Measurements from ENCODE around the gene PPP6C. TPM values are rescaled to one million over a fixed set of nuclear protein-coding genes. Genes with fewer than 3 reads are reported as not detected.

The PPP6C gene
- total RNA-seq: 11.6 and 12.7 TPM in 2 replicates
- polyA plus RNA-seq: 37.1 and 47.9 TPM in 2 replicates
- 22.1 and 24.2 TPM in 2 replicates for polyA plus RNA-seq (2012)
- 3.4 and 7.2 TPM in 2 replicates for polyA minus RNA-seq (ENCODE audit: low replicate concordance)

DNA sequence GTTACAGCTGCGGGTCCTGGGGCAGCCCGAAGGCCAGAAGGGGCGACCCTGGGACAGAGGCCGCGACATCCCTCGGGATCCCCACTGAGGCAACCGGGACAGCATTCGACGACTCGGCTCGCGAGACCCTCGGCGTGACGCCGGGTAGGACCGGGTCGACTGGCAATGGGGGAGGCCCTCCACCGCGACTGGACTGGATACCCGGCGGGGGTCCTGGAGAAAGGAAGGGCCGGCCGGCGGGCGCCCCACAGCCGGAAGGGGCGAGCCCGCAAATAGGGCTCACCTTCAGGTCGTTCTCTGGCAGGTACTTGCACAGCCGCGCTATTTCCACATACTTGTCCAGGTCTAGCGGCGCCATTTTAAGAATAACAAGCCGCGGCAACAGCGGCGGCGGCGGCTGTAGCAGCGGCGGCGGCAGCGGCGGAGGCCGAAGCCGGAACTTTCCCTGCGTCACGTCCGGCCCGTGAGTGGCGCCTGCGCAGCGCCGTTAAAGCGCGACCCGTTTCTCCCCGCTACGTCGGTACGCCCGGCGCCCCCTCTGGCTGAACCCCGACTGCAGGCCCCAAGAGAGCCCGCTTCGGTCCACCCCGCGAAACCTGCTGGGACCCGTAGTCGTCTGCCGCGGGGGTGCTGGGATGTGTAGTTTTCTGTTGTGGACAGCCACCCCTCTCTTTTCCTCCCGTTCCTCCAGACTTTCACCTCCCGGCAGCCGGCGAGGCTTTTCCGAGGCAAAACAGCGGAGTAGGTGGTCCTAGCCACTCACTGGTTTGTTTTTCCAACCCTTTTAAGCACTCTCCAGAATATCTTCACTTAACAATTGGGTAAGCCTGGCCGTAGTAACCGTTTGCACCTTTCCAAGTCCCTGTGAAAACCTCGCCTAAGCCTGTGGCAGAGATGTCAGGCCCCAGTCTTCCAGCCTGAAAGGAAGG is at the start of gene PPP6C:
Gene PPP6C, minus strand, starts transcription at position 443 of the 929 bp plus-strand sequence. Its CDS starts 85 bp downstream, at position 358.
- H4K20me1 ChIP-seq (ENCODE audit: control insufficient read depth, extremely low read depth, insufficient read depth, low read length): no peaks in the 10 kb centered on the region
- peaks cover 47% of the 10 kb centered on the region for H3K79me2 ChIP-seq (ENCODE audit: control insufficient read depth, insufficient read depth, low read length)
- no peaks in the 10 kb centered on the region for H3K27me3 ChIP-seq (ENCODE audit: control insufficient read depth, insufficient read depth, low read length)
- peak within 1 kb of the TSS; percentile 88 for H3K4me2 ChIP-seq (ENCODE audit: extremely low read depth, insufficient read depth, low read length)
- H3K9ac ChIP-seq (ENCODE audit: insufficient read depth, low read length): peak within 1 kb of the TSS; percentile 93
- no peaks in the 10 kb centered on the region for H3K36me3 ChIP-seq (ENCODE audit: control insufficient read depth, insufficient read depth, low read length)
- peak within 1 kb of the TSS; percentile 85 for H2AFZ ChIP-seq (ENCODE audit: low read length)
- peak within 1 kb of the TSS; percentile 73 to 99 (median 84) for H3K4me3 ChIP-seq (replicated peaks in 1 of 4; ENCODE audit: control extremely low read depth in 1 of 4, insufficient read depth in 1 of 4, low read depth in 3 of 4, low read length in 4 of 4)
- H3K27ac ChIP-seq (ENCODE audit: insufficient read depth, low read length): peak within 1 kb of the TSS; percentile 92
- TF ChIP-seq, protein P1, sequence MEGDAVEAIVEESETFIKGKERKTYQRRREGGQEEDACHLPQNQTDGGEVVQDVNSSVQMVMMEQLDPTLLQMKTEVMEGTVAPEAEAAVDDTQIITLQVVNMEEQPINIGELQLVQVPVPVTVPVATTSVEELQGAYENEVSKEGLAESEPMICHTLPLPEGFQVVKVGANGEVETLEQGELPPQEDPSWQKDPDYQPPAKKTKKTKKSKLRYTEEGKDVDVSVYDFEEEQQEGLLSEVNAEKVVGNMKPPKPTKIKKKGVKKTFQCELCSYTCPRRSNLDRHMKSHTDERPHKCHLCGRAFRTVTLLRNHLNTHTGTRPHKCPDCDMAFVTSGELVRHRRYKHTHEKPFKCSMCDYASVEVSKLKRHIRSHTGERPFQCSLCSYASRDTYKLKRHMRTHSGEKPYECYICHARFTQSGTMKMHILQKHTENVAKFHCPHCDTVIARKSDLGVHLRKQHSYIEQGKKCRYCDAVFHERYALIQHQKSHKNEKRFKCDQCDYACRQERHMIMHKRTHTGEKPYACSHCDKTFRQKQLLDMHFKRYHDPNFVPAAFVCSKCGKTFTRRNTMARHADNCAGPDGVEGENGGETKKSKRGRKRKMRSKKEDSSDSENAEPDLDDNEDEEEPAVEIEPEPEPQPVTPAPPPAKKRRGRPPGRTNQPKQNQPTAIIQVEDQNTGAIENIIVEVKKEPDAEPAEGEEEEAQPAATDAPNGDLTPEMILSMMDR (conservative IDR thresholded peaks at IDR 0.05 in 1 of 2, IDR thresholded peaks at IDR 0.05 in 1 of 2; ENCODE audit: low read depth in 1 of 2, low read length in 2 of 2): peak; percentile 50 to 61
- no peak for TF ChIP-seq EZH2 (IDR thresholded peaks at IDR 0.05; ENCODE audit: low read length, missing control alignments)
- H3K9me3 ChIP-seq (ENCODE audit: control insufficient read depth, insufficient read depth, low read depth, low read length): no peaks in the 10 kb centered on the region
- peak; percentile 96 to 97 for DNase-seq (ENCODE audit: low read depth in 2 of 2)
- H3K4me1 ChIP-seq (ENCODE audit: control insufficient read depth, extremely low read depth, insufficient read depth, low read length): no peaks in the 10 kb centered on the region

DNA sequence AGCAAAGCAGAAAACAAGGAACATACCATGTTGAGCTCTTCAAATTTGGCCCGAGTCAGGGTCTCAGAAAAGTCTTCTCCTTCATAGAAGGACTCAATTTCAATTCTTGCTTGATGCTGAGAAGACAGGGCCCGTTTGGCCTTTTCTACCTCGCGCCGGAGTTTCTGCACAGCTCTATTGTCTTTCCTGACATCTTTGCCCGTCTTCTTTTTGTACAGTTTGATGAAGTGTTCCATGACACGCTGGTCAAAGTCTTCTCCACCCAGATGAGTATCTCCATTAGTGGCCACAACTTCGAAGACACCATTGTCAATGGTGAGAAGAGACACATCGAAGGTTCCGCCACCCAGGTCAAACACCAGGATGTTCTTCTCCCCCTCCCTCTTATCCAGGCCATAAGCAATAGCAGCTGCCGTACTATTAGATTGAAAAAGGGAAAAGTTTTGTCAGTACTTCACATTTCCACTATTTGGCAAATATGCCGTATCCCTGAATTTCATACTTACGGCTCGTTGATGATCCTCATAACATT is 49.4 kb upstream of the PPP6C start:
- Histone ChIP-seq H3K9me3 (ENCODE audit: control insufficient read depth, insufficient read depth, low read depth, low read length) (no peaks in the 10 kb centered on the region), H3K27ac (ENCODE audit: insufficient read depth, low read length) (peak overlapping the region; percentile 31), H4K20me1 (ENCODE audit: control insufficient read depth, extremely low read depth, insufficient read depth, low read length) (peaks cover 14% of the 10 kb centered on the region), H3K27me3 (ENCODE audit: control insufficient read depth, insufficient read depth, low read length) (no peaks in the 10 kb centered on the region), H3K4me3 (replicated peaks in 1 of 4; ENCODE audit: control extremely low read depth in 1 of 4, insufficient read depth in 1 of 4, low read depth in 3 of 4, low read length in 4 of 4) (peak overlapping the region; percentile 95 to 99 (median 98)), H3K4me2 (ENCODE audit: extremely low read depth, insufficient read depth, low read length) (peak overlapping the region; percentile 96), H3K9ac (ENCODE audit: insufficient read depth, low read length) (peak overlapping the region; percentile 20), H3K4me1 (ENCODE audit: control insufficient read depth, extremely low read depth, insufficient read depth, low read length) (peaks cover 15% of the 10 kb centered on the region), H2AFZ (ENCODE audit: low read length) (no peak overlapping the region), H3K79me2 (ENCODE audit: control insufficient read depth, insufficient read depth, low read length) (peaks cover 63% of the 10 kb centered on the region), H3K36me3 (ENCODE audit: control insufficient read depth, insufficient read depth, low read length) (peaks cover 26% of the 10 kb centered on the region)
- TF ChIP-seq, protein P1 (conservative IDR thresholded peaks at IDR 0.05 in 1 of 2, IDR thresholded peaks at IDR 0.05 in 1 of 2; ENCODE audit: low read depth in 1 of 2, low read length in 2 of 2): no peak
- no peak for TF ChIP-seq EZH2 (IDR thresholded peaks at IDR 0.05; ENCODE audit: low read length, missing control alignments)
- DNase-seq (ENCODE audit: low read depth in 2 of 2): no peak
